ENCODE data around the gene ITGBL1.
A peak's percentile ranks its signal among the peaks of the same experiment; 100 is the strongest.

ITGBL1 gene

DNA sequence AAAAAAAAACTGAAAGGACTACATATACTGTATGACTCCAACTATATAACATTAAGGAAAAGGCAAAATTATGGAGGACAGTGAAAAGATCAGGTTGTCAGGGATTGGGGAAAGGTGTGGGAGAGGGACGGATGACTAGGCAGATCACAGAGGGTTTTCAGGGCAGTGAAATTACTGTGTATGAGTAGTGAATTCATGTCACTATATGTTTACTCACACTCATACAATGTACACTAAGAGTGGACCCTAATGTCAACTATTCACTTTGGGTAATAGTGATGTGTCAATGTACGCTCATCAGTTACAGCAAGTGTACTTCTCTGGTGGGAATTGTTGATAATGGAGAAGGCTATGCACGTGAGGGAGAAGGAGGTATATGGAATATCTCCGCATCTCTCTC, 144.3 kb downstream of the ITGBL1 start:
- in situ Hi-C loops (cut with MboI; ENCODE audit: low pct_unique_long_range_greater_than_20kb, low sequenced_read_pairs): no loop called here
- DNase-seq: no peak

DNA sequence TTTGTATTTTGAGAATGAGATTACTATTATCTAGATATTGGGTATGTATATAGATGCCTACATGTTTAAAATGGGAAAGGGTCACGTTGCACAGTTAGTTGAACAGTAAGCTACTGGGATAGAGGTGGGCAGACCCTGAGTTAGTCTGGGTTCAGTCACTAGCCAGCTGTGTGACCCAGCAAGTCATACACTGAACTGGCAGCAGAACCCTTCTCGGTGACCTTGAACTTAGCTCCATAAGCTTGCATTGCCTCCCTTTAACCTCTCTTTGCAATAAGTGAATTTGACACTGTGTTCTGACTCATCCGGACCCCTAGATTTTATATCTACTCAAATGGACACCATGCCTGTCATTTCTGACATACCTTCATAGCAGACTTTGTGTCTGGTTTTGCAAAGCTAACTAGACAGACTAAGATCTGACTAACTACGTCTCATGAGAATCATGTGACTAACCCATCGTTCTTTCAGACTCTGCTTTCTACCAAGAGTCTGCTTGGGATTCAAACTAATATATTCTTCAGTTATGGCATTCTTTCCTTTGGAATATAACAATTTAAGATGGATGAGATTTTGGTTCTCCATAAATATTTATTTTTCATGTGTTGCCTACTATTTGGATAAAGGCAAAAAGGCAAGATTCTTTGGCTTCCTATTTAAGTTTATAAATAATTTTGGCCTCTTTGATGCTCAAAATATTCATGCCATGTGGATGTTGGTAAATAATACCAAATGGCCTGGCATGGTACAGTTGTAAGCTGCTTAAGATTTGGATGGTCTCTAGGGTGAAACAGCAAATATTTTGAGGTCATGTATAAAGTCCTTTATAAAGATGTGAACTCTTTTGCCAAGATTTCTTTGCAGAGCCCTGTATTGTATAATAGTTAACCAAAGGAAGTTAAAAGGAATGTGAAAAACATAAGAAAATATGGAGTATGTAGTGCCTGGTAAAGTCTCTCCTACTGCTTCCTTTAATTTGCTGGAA, 159.3 kb downstream of the ITGBL1 start:
- in situ Hi-C loops (cut with MboI; ENCODE audit: low pct_unique_long_range_greater_than_20kb, low sequenced_read_pairs): no loop called here
- DNase-seq: no peak

DNA sequence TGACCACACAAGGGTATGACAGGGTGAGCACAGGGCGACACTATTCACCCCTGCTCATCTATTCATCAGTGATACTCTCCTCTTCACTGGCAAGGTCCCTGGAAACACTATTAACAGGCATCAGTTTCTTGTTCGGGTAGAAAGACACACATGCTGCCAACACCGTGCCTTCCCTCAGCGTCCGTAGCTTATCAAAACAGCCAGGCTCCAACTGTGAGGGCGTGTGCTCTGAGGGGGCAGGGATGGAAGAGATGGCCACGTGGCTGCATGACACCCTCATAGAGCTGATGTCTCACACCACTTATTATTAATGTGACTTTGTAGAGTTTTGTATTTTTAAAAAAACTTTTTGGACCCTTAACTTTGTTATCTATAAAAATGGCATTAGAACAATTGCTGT, 160.3 kb downstream of the ITGBL1 start:
- DNase-seq: no peak
- in situ Hi-C loops (cut with MboI; ENCODE audit: low pct_unique_long_range_greater_than_20kb, low sequenced_read_pairs): no loop called here

DNA sequence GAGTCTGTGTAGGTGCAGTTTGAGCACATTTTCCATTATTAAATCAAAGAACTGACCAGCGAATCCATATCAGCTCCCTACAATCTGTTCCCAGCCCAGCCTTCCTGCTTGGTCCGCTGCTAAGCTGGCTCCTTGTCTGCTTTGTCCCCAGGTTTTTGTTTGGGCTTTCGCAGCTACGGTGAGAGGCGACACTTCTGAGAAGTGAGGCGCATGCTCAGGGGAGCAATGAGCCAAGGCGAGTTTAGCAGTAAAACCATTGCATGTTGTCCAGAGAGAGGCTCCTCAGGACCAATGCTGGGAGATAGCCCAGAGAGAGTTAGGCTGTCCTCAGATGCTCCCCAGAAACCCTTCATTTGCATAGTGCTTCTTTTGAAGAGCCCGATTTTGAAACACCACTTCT, 162.0 kb downstream of the ITGBL1 start:
- DNase-seq: no peak
- in situ Hi-C loops (cut with MboI; ENCODE audit: low pct_unique_long_range_greater_than_20kb, low sequenced_read_pairs): no loop called here

DNA sequence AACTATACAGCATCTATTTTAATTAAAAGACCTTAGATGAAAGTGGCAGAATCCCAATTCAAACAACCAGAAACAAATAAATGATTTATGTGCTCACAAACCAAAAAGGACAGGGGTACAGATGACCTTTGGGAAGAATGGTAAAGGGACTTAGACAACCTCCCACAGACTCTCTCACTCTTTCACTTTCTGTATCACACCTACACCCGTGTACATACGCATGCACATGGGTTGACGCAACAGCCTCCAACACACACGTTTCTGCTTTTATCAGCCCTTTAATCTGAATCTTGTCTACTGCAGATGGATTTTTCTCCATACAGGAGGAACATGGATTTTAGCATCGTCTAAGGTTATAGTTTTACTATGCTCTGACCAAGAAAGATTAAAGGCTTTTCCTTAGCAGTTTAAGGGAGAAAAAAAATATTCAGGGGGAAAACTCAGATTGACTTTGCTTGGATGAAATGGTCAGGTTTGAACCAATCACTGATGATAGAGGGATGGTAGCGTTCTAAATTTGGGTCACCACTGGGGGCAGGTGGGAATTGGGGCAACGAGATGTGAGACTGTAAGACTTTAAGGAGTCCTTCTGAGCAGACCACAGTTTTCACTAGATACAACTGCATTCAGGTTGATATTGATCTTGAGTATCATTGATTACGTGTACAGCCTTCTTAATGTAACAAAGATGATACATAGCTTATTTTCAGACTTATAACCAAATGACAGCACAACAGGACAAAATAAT, 166.1 kb downstream of the ITGBL1 start:
- no peak for DNase-seq
- in situ Hi-C loops (cut with MboI; ENCODE audit: low pct_unique_long_range_greater_than_20kb, low sequenced_read_pairs): no loop called here

DNA sequence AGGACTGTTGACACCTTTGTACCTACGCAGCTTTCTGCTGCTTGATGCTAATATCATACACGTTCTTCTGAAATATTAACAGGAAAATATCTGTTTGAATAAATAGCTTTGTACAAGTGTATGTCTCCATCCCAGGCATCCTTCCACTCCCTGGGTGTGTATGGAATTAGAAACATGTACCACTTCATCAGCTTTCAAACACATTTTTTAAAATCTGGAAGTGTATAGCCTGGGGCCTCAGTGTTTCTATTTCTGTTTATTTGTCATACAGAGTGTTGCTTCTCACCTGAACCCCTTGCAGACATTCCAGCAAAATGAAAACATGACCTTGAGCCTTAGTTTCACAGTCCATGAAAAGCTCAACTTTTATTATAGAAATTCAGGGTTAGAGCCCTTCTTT, 168.6 kb downstream of the ITGBL1 start:
- DNase-seq: no peak
- in situ Hi-C loops (cut with MboI; ENCODE audit: low pct_unique_long_range_greater_than_20kb, low sequenced_read_pairs): no loop called here

DNA sequence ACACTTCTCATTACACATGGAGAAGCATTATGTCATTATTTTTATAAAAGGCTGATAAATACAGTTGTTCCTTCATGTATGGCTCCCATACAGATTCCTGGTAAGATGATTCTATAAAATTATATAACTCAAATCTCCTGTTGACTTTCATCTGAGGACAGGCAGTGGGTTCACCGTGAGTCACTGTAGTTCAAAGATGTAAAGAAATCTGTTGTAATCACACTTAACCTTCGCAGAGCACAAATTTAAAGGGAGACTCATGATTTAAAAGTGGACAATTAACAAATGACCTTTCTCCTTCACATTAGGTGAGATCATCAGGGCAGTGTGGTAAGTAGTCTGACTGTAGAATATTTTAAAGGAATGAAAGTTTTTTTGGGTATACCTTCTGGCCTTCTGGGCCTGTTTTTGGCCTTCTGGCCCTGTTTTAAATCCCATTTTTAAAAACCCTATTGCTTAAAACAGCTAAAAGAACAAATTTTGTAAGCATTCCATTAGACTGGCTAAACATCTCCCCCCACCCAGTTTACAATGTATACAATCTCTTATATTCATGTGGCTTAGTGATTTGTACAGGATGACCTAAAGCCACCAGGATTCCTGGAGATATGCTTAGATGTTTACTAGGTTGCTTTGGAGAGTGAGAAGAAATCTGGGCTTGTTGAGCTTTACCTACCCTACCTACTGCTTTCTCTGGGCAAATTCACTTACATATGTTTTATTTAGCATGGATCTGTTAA, 171.2 kb downstream of the ITGBL1 start:
- in situ Hi-C loops (cut with MboI; ENCODE audit: low pct_unique_long_range_greater_than_20kb, low sequenced_read_pairs): no loop called here
- no peak for DNase-seq

DNA sequence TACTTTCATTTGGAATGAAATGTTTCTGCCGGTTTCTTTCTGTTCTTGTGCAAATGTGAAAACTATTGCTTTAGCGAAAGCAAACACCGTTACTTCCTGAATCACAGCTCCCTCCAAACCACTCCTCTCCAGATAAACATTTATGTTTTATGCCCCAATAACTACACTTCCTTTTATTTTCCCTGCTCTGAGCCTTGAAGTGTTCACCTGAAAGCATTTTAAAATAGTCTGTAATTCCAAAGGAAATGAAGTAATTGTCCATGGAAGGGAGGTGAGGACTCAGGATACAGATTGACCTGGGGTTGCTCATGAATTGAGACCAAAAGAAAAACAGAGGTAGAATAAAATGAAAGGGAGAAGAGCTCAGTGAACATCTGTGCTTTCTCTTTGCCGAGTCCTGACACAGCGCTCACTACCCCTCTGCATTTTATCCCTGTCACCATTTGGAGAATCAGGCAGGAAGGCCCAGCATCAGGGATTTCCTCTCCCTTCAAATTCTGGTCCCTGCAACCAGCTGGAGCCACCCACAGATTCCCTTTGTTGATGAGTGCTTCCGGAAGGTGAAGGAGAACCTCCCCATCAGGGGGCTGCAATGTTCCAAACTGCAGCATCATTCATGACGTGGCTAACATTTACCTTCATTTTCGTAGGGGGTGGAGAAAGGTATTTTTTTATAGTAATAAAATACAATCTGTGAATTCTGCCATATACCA, 171.9 kb downstream of the ITGBL1 start:
- DNase-seq: peak; percentile 27
- in situ Hi-C loops (cut with MboI; ENCODE audit: low pct_unique_long_range_greater_than_20kb, low sequenced_read_pairs): no loop called here

DNA sequence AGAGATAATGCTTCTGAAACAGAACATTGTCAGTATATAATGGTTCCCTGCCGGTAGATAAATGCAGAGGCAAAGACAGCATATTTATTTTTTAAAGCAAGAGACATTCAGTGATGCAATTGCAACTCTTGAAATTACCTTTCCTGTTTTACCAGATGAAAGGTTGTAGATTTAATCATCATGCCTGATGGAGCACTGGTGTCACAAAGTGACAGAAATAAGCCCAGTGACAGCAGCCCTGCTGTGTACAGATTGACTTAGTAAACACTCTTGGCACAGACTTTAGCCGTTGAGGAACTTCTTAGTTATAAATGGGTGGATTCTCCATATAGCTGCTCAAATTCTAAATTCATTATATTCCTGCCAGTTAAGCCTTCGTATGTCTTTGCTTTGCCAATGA, 172.5 kb downstream of the ITGBL1 start:
- in situ Hi-C loops (cut with MboI; ENCODE audit: low pct_unique_long_range_greater_than_20kb, low sequenced_read_pairs): no loop called here
- DNase-seq: no peak

DNA sequence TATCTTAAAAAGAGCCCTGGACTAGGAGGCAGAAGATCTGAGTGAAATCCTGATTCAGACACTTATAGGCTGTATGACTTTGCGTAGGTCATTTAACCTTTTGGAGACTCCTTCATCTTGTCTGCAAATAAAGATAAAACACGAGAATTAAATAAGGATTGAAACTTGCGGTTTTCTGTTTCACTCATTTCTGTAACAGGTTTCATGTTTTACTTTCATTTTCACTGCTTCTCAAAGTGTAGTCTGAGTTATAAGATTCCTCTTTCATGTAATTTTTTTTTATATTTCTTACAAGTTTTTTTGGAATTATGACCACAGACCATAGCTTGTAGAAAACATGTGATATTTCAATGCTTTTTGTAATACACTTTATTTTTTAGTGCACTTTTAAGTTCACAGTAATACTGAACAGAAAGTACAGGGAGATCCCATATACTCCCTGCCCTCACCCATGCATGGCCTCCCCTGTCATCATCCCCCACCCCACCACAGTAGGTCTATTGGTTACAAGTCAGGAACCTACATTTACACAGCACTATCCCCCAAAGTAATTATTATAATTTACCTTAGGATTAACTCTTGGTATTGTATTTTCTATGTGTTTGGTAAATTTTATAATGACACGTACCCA, 174.6 kb downstream of the ITGBL1 start:
- in situ Hi-C loops (cut with MboI; ENCODE audit: low pct_unique_long_range_greater_than_20kb, low sequenced_read_pairs): no loop called here
- DNase-seq: peak; percentile 6

DNA sequence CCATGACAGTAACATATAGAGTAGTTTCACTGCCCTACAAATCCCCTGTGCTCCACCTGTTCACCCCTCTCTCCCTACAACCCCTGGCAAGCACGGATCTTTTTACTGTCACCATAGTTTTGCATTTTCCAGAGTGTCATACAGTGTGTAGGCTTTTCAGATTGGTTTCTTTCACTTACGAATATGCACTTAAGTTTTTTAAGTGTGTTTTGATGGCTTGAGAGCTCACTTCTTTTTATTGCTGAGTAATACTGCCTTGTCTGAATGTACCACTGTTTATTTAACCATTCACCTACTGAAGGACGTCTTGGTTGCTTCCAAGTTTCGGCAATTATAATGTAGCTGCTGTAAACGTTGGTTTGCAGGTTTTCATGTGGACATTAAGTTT, 175.1 kb downstream of the ITGBL1 start:
- DNase-seq: no peak
- in situ Hi-C loops (cut with MboI; ENCODE audit: low pct_unique_long_range_greater_than_20kb, low sequenced_read_pairs): no loop called here

DNA sequence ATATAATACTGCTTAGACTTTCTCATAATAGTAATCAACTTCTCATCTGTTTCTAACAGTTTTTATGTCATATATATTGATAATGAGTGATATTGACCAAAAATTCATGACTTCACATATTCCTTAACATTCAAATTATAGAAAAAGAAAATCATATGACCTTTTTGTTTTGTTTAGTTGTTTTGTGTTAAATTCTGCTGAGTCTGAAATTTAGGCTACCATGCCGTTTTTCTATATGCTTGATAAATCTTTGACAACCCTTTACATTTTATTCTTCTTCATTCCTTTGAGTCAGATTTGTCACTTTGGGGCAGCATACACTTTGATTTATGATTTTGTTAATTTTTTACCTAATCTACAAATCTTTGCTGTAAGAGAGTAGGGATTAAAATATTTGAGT, 176.4 kb downstream of the ITGBL1 start:
- in situ Hi-C loops (cut with MboI; ENCODE audit: low pct_unique_long_range_greater_than_20kb, low sequenced_read_pairs): no loop called here

DNA sequence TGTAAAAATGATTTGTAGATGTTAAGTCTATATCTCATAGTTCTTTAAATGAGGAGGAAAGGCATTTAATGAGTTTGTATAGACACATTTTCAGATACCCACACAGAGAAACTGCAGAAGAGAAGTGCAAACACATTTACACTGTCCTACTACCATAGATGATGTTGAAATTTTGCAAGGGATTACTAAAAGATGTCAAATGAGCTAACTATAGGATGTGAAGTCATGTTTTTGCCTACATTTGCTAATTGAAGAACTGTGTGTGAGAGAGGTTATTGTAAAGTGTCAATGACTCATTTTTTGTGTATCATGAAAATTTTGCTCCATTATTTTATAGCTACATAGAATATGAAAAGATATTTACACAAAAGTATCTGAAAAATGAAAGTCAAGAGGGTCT, 178.9 kb downstream of the ITGBL1 start:
- no peak for DNase-seq
- in situ Hi-C loops (cut with MboI; ENCODE audit: low pct_unique_long_range_greater_than_20kb, low sequenced_read_pairs): no loop called here

More for the DNA sequence above, 176.4 kb downstream of the ITGBL1 start:
- no peak for DNase-seq

DNA sequence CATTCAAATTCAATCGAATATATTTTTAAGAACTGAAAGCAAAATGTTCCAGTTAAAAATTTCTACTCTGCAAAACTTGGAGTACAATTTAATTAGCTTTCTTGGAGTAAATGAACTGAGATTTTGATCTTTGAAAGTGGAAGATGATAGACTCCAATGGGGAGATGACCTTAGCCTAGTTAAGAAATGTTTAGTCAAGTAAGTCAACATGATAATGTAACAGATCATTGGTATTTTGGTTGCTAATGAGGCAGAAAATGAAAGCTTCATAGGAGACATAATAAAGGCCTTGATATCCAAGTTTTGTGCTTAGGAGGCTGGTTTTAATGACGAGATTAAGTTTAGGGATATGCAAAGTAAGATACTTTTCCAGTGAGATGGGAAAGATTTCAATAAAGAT, 181.7 kb downstream of the ITGBL1 start:
- in situ Hi-C loops (cut with MboI; ENCODE audit: low pct_unique_long_range_greater_than_20kb, low sequenced_read_pairs): no loop called here
- no peak for DNase-seq

DNA sequence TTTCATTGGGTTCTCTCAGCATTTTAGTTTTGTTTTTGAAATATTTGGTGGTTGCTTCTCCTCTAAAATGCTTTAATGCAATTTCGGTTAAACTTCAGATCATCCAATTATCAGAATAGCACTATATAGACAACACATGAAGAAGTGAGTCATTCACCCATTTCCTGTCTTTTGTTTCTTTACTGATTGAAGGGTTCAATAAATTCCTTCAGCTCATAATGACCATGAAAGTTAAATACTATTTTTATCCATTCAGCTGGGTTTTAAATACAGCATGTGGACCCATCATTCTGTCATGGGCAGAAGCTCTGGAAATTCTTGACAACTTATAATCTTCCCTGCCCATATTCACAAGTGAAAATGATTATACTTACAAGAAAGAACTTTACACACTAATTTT, 187.2 kb downstream of the ITGBL1 start:
- in situ Hi-C loops (cut with MboI; ENCODE audit: low pct_unique_long_range_greater_than_20kb, low sequenced_read_pairs): no loop called here
- no peak for DNase-seq

DNA sequence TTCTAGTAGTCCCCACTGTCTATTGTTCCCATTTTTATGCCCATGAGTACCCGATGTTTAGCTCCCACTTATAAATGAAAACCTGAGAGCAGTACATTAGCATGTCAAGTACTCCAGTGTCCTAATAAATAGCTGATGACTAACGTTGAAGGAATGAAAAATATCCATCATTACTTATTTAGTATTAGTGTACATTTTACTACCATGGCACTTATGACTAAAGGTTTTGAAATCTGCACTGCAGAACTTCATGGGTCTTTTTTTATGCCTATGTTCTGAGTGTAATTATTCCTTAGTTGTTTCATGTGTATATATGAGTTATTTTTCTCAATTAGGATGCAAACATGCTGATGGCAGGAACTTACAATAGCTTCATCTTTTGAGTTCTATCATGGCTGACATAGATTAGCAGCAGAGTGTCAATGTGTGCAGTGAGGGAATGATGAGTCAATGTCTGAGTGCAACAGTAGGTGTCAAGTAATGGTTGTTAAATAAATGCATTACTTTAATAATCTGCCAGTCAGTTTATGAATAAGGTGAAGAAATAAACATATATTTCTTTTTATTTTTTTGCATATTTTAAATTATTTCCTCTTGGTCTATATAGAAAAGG, 188.4 kb downstream of the ITGBL1 start:
- no peak for DNase-seq
- in situ Hi-C loops (cut with MboI; ENCODE audit: low pct_unique_long_range_greater_than_20kb, low sequenced_read_pairs): no loop called here

DNA sequence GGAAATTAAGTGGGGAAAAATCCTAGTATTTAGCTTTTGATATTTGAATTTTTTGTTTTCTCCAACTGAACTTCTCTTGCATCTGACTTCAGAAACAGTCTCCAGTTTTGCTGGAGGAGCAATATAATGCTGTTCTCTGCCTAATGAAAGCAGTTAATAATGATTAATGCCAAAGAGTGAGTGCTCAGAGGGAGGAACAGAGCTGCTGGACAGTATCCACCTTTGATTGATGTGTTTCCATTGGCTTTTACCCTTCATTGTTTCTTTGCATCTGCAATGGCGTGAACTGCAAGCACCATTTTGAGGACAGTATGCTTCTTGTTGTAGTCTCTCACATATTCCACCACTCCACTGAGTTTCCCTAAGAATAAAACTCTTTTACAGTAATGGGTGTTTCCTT, 193.4 kb downstream of the ITGBL1 start:
- in situ Hi-C loops (cut with MboI; ENCODE audit: low pct_unique_long_range_greater_than_20kb, low sequenced_read_pairs): no loop called here

DNA sequence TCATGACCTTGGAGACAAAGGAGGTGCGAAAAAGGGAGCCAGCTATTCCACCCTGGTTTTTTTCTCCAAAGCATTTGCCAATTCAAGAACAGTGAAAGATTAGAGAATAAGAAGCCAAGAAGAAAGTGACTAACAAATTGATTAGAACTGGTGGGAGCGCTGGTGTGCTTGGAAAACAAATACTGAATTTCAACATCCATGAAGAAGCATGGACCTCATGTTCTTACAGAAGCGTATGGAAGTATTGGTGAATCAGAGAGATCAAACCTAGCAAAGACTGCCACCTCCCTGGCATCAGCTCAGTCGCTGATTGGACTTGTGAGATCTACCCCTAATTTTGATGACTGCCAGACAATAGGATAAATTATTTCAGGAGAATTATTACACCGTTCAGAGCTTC, 195.3 kb downstream of the ITGBL1 start:
- no peak for DNase-seq
- in situ Hi-C loops (cut with MboI; ENCODE audit: low pct_unique_long_range_greater_than_20kb, low sequenced_read_pairs): no loop called here

More for the DNA sequence above, 193.4 kb downstream of the ITGBL1 start:
- no peak for DNase-seq

Data from KBM-7 (cell line).